NCI-H774 (cell line): Measurements from ENCODE around the gene ANKRD33B.

Experiments
- DNase-seq: peaks from one replicate; lab custom pipeline; 2025; lab: John Stamatoyannopoulos, UW

Gene ANKRD33B

GRCh38 chr5:10699987-10700386 is 136.1 kb downstream of the ANKRD33B start:
- DNase-seq, result no peak

- DNase-seq, result no peak
Measured at GRCh38 chr5:10700516-10700915, 136.6 kb downstream of the ANKRD33B start.

GRCh38 chr5:10701567-10702039 is 137.7 kb downstream of the ANKRD33B start:
- DNase-seq, result peak; percentile 13

- no peak for DNase-seq
Measured at GRCh38 chr5:10702040-10702629, 138.3 kb downstream of the ANKRD33B start.

GRCh38 chr5:10702911-10703491 is 139.1 kb downstream of the ANKRD33B start:
- DNase-seq, result no peak

GRCh38 chr5:10703676-10704075 is 139.8 kb downstream of the ANKRD33B start:
- no peak for DNase-seq

GRCh38 chr5:10704949-10705621 is 141.2 kb downstream of the ANKRD33B start:
- no peak for DNase-seq

GRCh38 chr5:10705747-10706146 is 141.9 kb downstream of the ANKRD33B start:
- DNase-seq, result no peak

GRCh38 chr5:10706326-10706725 is 142.5 kb downstream of the ANKRD33B start:
- no peak for DNase-seq
